ENCODE results near the gene CALCR.

Gene CALCR

DNA sequence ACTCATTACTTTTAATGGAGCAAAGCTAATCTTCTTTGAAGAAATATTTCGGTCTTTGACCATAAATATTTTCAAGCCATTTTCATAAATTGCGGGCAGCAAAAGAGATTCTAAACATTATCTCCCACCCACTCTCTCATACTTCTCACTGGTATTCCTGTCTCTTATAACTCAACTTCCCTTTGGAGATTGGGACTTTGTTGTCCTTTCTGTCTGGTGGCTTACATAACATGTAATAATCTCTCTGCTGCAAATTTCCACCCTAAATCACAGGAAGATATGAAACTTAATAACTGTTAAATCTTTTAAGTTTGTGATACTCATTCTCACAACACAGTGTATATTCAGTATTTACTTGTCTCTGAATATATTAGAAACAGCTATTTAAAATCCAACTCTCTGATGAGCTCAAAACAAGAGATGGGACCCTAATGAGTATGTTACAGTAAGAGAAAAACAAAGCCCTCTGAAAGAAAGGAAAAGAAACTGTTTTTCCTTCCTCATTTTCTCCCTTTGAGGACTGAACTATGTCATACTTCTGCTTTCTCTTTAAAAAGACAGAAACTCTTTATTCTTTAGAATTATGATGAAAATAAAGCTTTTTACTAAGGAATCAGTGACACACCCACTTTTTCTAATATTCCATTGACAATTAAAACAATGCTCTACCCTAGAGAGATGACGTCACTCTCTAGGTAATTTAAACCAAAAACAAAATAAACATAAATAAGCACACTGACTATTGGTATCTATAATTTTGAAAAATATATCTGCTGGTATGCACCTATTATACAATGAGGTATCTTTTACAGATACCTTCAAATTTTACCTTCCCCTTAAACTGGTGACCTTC is 14.7 kb downstream of the CALCR start:
- FAIRE-seq (no peak), DNase-seq (ENCODE audit: insufficient read length, low spot score) (no peak)
- no peak for TF ChIP-seq POU2F2 (IDR thresholded peaks at IDR 0.05; ENCODE audit: low read depth, low read length)
- no peak for TF ChIP-seq POLR2AphosphoS5 (IDR thresholded peaks at IDR 0.05; ENCODE audit: low read depth, low read length)
- TF ChIP-seq SPI1 (IDR thresholded peaks at IDR 0.05; ENCODE audit: low read depth, low read length), result no peak
- TF ChIP-seq PAX5 (IDR thresholded peaks at IDR 0.05; ENCODE audit: insufficient read depth, low read length, severe bottlenecking), result no peak
- no peak for TF ChIP-seq TAF1 (IDR thresholded peaks at IDR 0.05; ENCODE audit: low read depth, low read length)
- TF ChIP-seq POLR2A (IDR thresholded peaks at IDR 0.05; ENCODE audit: low read depth, low read length), result no peak

DNA sequence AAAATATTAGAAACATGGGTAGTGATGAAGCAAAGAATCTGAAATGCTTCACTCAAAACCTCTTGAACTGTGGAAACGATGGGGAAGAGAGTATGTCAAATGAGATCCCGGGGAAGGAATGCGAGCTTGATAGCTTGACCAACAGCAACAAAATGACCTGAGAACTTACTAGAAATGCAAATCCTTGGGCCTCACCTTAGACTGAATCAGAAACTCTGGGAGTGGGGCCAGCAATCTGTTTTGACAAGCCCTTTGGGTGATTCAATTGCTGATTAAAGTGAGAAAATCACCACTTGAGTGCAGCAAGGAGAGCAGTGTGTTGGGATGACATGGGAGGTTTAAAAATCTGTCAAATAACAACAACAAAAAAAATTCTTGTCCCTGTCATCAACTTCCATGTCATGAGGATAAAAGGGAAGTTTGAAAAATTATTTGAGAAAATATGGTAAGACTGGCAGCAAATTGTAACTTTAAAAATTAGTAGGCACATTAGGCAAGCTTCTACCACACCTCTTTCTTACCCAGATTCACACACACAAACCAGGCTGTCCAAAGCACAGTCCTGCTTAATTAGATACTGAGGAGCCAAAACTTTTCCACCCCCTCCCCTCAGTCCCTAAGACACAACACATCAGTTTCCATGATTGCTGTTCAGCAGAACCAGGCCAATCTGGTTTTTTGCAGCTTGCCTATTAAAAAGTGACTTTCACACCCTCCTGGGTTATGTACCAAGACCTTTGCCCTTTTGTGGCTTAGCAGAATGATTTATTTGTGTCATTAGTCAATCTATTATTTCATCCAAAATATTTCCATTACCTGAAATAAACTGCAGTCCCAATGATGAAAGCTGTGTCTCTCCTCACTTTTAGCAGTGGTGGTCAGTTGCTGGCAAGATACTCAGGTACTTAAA is 15.6 kb downstream of the CALCR start:
- FAIRE-seq (no peak), DNase-seq (ENCODE audit: insufficient read length, low spot score) (no peak)
- TF ChIP-seq PAX5 (IDR thresholded peaks at IDR 0.05; ENCODE audit: insufficient read depth, low read length, severe bottlenecking) (no peak), SPI1 (IDR thresholded peaks at IDR 0.05; ENCODE audit: low read depth, low read length) (no peak), POLR2A (IDR thresholded peaks at IDR 0.05; ENCODE audit: low read depth, low read length) (no peak), POLR2AphosphoS5 (IDR thresholded peaks at IDR 0.05; ENCODE audit: low read depth, low read length) (no peak), POU2F2 (IDR thresholded peaks at IDR 0.05; ENCODE audit: low read depth, low read length) (no peak), TAF1 (IDR thresholded peaks at IDR 0.05; ENCODE audit: low read depth, low read length) (no peak)

DNA sequence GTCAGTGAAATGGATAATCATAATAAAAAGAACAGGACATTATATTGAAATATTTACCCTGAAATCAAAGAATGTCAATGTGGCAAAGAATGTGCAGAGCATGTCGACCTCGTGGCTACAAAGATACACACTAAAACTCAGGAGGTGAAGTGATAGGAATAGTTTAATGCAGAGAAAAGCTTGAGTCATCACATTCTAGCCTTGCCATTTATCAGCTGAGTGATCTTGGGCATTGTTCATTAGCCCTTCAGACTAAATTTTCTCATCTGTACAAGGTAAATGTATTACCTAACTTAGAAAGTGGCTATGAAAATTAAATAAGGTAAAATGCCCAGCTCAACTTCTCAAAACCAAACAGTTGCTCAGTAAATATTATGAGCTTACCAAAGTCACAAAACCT is 22.6 kb downstream of the CALCR start:
- FAIRE-seq (no peak), DNase-seq (ENCODE audit: insufficient read length, low spot score) (no peak)
- TF ChIP-seq POLR2AphosphoS5 (IDR thresholded peaks at IDR 0.05; ENCODE audit: low read depth, low read length), result no peak
- TF ChIP-seq POU2F2 (IDR thresholded peaks at IDR 0.05; ENCODE audit: low read depth, low read length), result no peak
- no peak for TF ChIP-seq PAX5 (IDR thresholded peaks at IDR 0.05; ENCODE audit: insufficient read depth, low read length, severe bottlenecking)
- no peak for TF ChIP-seq POLR2A (IDR thresholded peaks at IDR 0.05; ENCODE audit: low read depth, low read length)
- no peak for TF ChIP-seq TAF1 (IDR thresholded peaks at IDR 0.05; ENCODE audit: low read depth, low read length)
- no peak for TF ChIP-seq SPI1 (IDR thresholded peaks at IDR 0.05; ENCODE audit: low read depth, low read length)

DNA sequence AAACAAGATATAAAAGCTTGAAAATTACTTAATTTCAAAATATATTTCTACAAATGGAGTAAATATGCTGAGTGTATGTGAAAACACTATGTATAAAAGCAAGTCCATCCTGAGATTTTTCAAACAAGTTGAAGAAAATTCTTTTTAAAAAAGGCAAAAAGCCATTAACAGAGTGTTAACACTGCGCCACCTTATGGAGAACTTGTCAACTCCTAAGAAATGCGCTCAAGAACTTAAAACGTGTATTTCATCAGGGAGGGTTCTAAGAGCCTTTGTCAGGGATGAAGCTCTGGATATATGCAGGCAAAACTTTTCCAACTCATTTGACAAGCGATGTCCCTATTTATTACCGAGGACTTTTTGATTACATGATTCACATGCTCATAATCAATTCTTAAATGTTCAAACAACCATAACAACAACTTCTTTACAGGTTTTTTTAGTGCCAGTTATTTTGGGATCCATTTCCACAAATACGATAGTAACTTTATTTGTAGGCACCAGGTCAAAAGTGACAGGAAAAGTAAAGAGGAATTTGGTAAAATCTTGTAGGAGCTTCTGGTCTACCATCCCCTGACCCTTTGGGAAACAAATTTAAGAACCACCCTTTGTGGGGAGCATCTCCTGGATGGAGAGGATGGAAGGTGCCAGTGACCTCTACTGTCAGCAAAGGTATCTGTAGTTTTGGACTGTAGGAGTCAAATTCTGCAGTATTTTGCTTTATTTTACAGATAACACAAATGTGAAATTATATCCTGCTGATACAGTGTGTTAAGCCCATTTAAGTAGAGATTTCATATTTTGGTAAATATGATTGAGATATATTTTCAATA is 23.2 kb downstream of the CALCR start:
- FAIRE-seq (no peak), DNase-seq (ENCODE audit: insufficient read length, low spot score) (no peak)
- TF ChIP-seq POU2F2 (IDR thresholded peaks at IDR 0.05; ENCODE audit: low read depth, low read length) (no peak), SPI1 (IDR thresholded peaks at IDR 0.05; ENCODE audit: low read depth, low read length) (no peak), TAF1 (IDR thresholded peaks at IDR 0.05; ENCODE audit: low read depth, low read length) (no peak), POLR2A (IDR thresholded peaks at IDR 0.05; ENCODE audit: low read depth, low read length) (no peak), PAX5 (IDR thresholded peaks at IDR 0.05; ENCODE audit: insufficient read depth, low read length, severe bottlenecking) (no peak), POLR2AphosphoS5 (IDR thresholded peaks at IDR 0.05; ENCODE audit: low read depth, low read length) (no peak)

DNA sequence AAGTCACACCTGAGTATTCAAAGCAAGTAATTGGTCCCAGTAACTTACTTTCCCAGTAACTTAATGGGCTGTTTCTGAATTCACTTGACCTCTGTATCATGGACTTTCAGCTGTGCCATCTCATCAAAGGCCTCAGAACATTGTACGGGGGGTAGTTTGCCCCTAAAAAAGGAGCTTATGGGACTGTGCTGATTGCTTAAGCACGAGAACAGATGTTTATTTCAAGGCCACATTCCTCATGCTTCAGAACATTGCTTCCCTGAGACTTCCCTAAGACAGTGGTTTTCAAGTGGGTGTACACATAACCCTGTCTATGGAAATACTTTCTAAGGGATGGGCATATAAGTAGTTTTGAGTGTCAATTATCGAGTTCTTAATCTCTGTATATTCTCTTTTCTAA is 26.8 kb downstream of the CALCR start:
- no peak for TF ChIP-seq POLR2AphosphoS5 (IDR thresholded peaks at IDR 0.05; ENCODE audit: low read depth, low read length)
- TF ChIP-seq SPI1 (IDR thresholded peaks at IDR 0.05; ENCODE audit: low read depth, low read length), result no peak
- TF ChIP-seq PAX5 (IDR thresholded peaks at IDR 0.05; ENCODE audit: insufficient read depth, low read length, severe bottlenecking), result no peak
- no peak for TF ChIP-seq POU2F2 (IDR thresholded peaks at IDR 0.05; ENCODE audit: low read depth, low read length)
- no peak for TF ChIP-seq TAF1 (IDR thresholded peaks at IDR 0.05; ENCODE audit: low read depth, low read length)
- TF ChIP-seq POLR2A (IDR thresholded peaks at IDR 0.05; ENCODE audit: low read depth, low read length), result no peak
- no peak for FAIRE-seq
- DNase-seq (ENCODE audit: insufficient read length, low spot score), result no peak

GRCh38 chr7:93544691-93545090 is 29.8 kb downstream of the CALCR start:
- FAIRE-seq, result no peak
- TF ChIP-seq POLR2AphosphoS5 (IDR thresholded peaks at IDR 0.05; ENCODE audit: low read depth, low read length), result no peak
- DNase-seq (ENCODE audit: insufficient read length, low spot score), result no peak

DNA sequence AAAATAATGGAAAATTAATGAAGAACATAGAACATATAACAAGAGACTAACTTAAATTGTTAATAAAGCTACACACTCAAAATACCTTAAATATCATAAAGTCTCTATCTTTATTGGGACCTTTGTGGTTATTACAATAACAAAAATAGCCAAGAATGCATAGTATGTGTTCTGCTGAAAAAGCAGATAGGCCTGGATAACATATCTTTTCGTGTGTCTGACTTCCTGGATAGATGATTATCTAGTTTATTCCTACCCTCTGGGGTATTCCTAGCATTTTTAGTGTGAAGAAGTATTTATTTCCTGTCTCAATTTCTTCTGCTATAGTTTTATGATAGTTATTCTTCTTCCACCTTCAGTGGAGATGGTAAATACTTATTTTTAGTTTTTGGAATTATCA is 36.5 kb downstream of the CALCR start:
- TF ChIP-seq POLR2AphosphoS5 (IDR thresholded peaks at IDR 0.05; ENCODE audit: low read depth, low read length) (no peak), POU2F2 (IDR thresholded peaks at IDR 0.05; ENCODE audit: low read depth, low read length) (no peak), POLR2A (IDR thresholded peaks at IDR 0.05; ENCODE audit: low read depth, low read length) (no peak), SPI1 (IDR thresholded peaks at IDR 0.05; ENCODE audit: low read depth, low read length) (no peak), TAF1 (IDR thresholded peaks at IDR 0.05; ENCODE audit: low read depth, low read length) (no peak), PAX5 (IDR thresholded peaks at IDR 0.05; ENCODE audit: insufficient read depth, low read length, severe bottlenecking) (no peak)
- DNase-seq (ENCODE audit: insufficient read length, low spot score) (no peak), FAIRE-seq (no peak)

DNA sequence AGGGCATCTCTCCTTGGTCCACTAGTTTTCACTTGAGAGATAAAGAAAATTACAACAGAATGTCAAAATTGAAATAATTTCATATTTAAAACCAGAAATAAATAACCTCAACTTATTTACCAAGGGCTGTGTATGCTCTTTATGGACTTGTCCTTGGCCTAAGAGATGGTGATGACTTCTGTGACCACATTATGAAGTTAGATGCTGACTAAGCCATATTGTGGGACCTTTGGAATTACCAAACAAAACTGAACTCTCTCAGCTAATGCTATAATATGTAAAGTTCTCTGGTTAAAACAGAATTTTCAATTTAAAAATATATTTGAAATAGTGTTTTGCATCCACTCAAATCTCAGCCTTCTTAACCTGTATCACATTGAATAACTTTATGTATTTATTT is 38.9 kb downstream of the CALCR start:
- FAIRE-seq, result no peak
- TF ChIP-seq TAF1 (IDR thresholded peaks at IDR 0.05; ENCODE audit: low read depth, low read length) (no peak), PAX5 (IDR thresholded peaks at IDR 0.05; ENCODE audit: insufficient read depth, low read length, severe bottlenecking) (no peak), POLR2A (IDR thresholded peaks at IDR 0.05; ENCODE audit: low read depth, low read length) (no peak), POU2F2 (IDR thresholded peaks at IDR 0.05; ENCODE audit: low read depth, low read length) (no peak)
- no peak for DNase-seq (ENCODE audit: insufficient read length, low spot score)

- no peak for FAIRE-seq
- TF ChIP-seq POLR2AphosphoS5 (IDR thresholded peaks at IDR 0.05; ENCODE audit: low read depth, low read length) (no peak), TAF1 (IDR thresholded peaks at IDR 0.05; ENCODE audit: low read depth, low read length) (no peak), POLR2A (IDR thresholded peaks at IDR 0.05; ENCODE audit: low read depth, low read length) (no peak), PAX5 (IDR thresholded peaks at IDR 0.05; ENCODE audit: insufficient read depth, low read length, severe bottlenecking) (no peak), POU2F2 (IDR thresholded peaks at IDR 0.05; ENCODE audit: low read depth, low read length) (no peak), SPI1 (IDR thresholded peaks at IDR 0.05; ENCODE audit: low read depth, low read length) (no peak)
- no peak for DNase-seq (ENCODE audit: insufficient read length, low spot score)
Measured at GRCh38 chr7:93530701-93531100, 43.8 kb downstream of the CALCR start.

Measured in GM12891 (cell line).